ENCODE results near the gene IFI44. TPM values are rescaled to one million over a fixed set of nuclear protein-coding genes. Genes with fewer than 3 reads are reported as not detected.

The IFI44 gene
- total RNA-seq, 2 donors from 2014 or later: 22.8 to 25.8 TPM

DNA sequence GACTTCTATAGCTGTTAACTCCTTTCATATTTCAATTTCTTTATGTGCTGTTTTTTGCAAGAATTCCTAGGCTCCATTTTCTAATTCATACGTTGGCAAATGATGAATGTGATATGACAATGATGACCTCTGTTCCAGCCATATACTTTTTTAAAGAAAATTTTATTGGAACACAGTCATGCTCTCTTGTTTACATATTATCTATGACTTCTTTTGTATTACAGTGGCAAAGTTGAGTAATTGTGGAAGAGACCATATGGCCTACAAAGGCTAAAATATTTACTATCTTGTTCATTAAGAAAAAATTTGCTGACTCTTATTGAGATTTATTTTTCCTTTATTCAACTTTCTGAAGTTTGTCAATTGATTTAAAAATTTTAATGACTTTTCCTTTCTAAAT lies 22.3 kb upstream of the IFI44 start:
- peak overlapping the region; percentile 22 for H3K4me3 Mint-ChIP-seq
- H3K27me3 Mint-ChIP-seq: no peaks in the 10 kb centered on the region
- H3K27ac Mint-ChIP-seq: no peak overlapping the region
- no peak for ATAC-seq (replicated peaks)
- no peaks in the 10 kb centered on the region for H3K9me3 Mint-ChIP-seq
- peaks cover 33% of the 10 kb centered on the region for H3K4me1 Mint-ChIP-seq
- H3K36me3 Mint-ChIP-seq (ENCODE audit: low read depth): peaks cover 6% of the 10 kb centered on the region

DNA sequence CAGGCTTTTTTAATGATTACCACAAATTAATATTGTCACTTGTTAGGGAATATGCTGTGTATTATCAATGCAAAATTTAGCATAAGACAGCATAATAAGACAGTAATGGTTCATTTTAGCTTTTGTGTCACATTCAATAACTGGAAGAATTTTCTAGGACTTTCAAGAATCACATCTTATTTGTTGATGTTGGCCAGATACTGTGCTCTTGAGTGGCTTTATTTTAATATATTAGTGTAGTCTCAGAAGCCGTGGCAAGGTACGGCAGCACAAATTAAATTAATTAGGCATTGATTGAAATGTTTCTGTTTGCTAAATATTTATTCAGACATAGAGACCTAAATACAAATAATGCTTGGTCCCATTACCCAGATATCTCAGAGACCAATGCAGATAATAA lies 19.0 kb upstream of the IFI44 start:
- Mint-ChIP-seq H3K4me1 (peaks cover 10% of the 10 kb centered on the region), H3K27me3 (no peaks in the 10 kb centered on the region), H3K9me3 (no peaks in the 10 kb centered on the region), H3K4me3 (no peak overlapping the region), H3K36me3 (ENCODE audit: low read depth) (peaks cover 6% of the 10 kb centered on the region), H3K27ac (no peak overlapping the region)
- ATAC-seq (replicated peaks): no peak

DNA sequence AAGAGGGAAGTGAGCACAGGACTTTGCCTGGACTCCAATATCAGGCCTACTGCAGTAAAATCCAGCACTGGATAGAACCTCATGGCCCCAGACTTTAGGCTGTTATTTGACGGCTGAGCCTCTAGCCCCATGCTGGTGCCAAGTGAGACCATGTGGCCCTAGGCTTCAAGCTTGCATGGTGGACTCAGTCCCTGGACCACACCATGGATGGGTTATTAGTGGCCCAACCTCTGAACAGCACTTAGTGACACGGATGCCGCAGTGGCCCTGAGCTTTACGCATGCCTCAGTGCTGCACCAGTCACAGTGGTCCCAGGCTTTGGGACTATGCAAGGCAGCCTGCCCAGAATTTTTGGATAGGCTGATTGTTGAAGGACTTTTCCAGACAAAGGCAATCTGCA lies 16.4 kb upstream of the IFI44 start:
- no peak for ATAC-seq (replicated peaks)
- H3K27me3 Mint-ChIP-seq: no peaks in the 10 kb centered on the region

DNA sequence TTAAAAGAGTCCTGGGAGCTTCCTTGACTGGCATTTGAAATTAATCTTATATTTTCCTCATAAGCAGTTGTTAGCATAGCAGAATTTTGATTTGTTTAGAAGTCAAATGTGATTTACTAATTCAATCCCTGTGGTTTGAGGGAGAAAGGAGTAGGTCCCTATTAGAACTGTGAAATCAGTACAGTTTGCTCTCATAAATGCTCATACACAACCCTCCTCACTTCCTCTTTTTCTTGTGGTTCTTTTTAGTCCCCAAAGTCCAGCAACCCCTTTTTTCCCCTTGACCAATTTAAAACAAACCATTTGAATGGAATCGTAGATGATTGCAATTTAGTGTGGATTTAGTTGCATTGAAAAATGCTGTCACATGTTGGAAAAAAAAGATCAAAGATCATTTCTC lies 9.2 kb upstream of the IFI44 start:
- Mint-ChIP-seq H3K9me3 (peaks cover 9% of the 10 kb centered on the region), H3K4me3 (no peak overlapping the region), H3K36me3 (ENCODE audit: low read depth) (peaks cover 23% of the 10 kb centered on the region), H3K4me1 (peaks cover 16% of the 10 kb centered on the region), H3K27ac (no peak overlapping the region), H3K27me3 (no peaks in the 10 kb centered on the region)
- no peak for ATAC-seq (replicated peaks)

More for the DNA sequence above, 16.4 kb upstream of the IFI44 start:
- H3K4me3 Mint-ChIP-seq: no peak overlapping the region
- no peaks in the 10 kb centered on the region for H3K9me3 Mint-ChIP-seq
- no peak overlapping the region for H3K27ac Mint-ChIP-seq
- no peaks in the 10 kb centered on the region for H3K4me1 Mint-ChIP-seq
- peaks cover 6% of the 10 kb centered on the region for H3K36me3 Mint-ChIP-seq (ENCODE audit: low read depth)

DNA sequence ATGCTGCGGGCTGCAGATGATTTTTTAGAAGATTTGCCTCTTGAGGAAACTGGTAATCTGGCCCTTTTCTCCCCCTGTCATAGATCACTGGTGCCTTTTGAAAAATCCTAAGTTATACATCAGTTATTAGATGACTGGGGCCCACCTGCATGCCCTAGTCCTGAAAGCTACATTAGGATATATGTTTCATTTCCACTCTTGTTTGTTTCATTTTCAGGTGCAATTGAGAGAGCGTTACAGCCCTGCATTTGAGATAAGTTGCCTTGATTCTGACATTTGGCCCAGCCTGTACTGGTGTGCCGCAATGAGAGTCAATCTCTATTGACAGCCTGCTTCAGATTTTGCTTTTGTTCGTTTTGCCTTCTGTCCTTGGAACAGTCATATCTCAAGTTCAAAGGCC lies 8.1 kb upstream of the IFI44 start:
- H3K27me3 Mint-ChIP-seq: no peaks in the 10 kb centered on the region
- H3K4me3 Mint-ChIP-seq: no peak overlapping the region
- H3K9me3 Mint-ChIP-seq: peaks cover 9% of the 10 kb centered on the region
- ATAC-seq (replicated peaks): no peak
- peaks cover 23% of the 10 kb centered on the region for H3K36me3 Mint-ChIP-seq (ENCODE audit: low read depth)
- peaks cover 27% of the 10 kb centered on the region for H3K4me1 Mint-ChIP-seq
- no peak overlapping the region for H3K27ac Mint-ChIP-seq

DNA sequence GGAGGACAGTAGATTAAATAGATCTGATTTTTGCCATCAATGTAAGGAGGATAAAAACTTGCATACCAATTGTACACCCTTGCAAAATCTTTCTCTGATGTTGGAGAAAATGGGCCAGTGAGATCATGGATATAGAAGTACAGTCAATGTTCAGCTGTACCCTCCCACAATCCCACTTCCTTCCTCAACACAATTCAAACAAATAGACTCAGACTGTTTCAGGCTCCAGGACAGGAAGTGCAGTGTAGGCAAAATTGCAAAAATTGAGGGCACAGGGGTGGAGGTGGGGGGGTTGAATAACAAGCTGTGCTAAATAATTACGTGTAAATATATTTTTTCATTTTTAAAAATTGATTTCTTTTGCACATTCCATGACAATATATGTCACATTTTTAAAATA lies 3.9 kb upstream of the IFI44 start:
- Mint-ChIP-seq H3K27ac (peak overlapping the region; percentile 73), H3K4me1 (peaks cover 43% of the 10 kb centered on the region), H3K36me3 (ENCODE audit: low read depth) (peaks cover 19% of the 10 kb centered on the region)

DNA sequence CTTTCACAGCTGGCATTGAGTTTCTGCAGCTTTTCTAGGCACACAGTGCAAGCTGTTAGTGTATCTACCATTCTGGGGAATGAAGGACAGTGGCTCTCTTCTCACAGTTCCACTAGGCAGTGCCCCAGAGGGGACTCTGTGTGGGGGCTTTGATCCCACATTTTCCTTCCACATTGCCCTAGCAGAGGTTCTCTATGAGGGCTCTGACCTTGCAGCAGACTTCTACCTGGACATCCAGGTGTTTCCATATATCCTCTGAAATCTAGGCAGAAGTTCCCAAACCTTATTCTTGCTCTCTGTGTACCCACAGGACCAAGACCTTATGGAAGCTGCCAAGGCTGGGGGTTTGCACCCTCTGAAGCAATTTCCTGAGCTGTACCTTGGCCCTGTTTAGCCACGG lies 2.4 kb upstream of the IFI44 start:
- Mint-ChIP-seq H3K4me1 (peaks cover 44% of the 10 kb centered on the region), H3K27me3 (no peaks in the 10 kb centered on the region), H3K9me3 (peaks cover 20% of the 10 kb centered on the region), H3K4me3 (peak overlapping the region; percentile 91), H3K36me3 (ENCODE audit: low read depth) (peaks cover 5% of the 10 kb centered on the region), H3K27ac (no peak overlapping the region)
- no peak for ATAC-seq (replicated peaks)

More for the DNA sequence above, 3.9 kb upstream of the IFI44 start:
- peak; percentile 47 for ATAC-seq (replicated peaks)
- Mint-ChIP-seq H3K9me3 (peaks cover 20% of the 10 kb centered on the region), H3K27me3 (no peaks in the 10 kb centered on the region), H3K4me3 (peak overlapping the region; percentile 48)

DNA sequence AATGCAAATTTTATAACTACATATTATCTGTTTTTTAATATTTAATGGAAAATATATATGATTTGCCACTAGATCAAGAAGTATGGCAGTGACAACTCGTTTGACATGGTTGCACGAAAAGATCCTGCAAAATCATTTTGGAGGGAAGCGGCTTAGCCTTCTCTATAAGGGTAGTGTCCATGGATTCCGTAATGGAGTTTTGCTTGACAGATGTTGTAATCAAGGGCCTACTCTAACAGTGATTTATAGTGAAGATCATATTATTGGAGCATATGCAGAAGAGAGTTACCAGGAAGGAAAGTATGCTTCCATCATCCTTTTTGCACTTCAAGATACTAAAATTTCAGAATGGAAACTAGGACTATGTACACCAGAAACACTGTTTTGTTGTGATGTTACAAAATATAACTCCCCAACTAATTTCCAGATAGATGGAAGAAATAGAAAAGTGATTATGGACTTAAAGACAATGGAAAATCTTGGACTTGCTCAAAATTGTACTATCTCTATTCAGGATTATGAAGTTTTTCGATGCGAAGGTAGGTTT lies 556 bp downstream of the IFI44 start:
- peak overlapping the region; percentile 89 for H3K27ac Mint-ChIP-seq
- no peak for ATAC-seq (replicated peaks)
- H3K9me3 Mint-ChIP-seq: peaks cover 11% of the 10 kb centered on the region
- peaks cover 12% of the 10 kb centered on the region for H3K36me3 Mint-ChIP-seq (ENCODE audit: low read depth)
- H3K4me1 Mint-ChIP-seq: peaks cover 35% of the 10 kb centered on the region
- H3K27me3 Mint-ChIP-seq: no peaks in the 10 kb centered on the region
- H3K4me3 Mint-ChIP-seq: peak overlapping the region; percentile 91

DNA sequence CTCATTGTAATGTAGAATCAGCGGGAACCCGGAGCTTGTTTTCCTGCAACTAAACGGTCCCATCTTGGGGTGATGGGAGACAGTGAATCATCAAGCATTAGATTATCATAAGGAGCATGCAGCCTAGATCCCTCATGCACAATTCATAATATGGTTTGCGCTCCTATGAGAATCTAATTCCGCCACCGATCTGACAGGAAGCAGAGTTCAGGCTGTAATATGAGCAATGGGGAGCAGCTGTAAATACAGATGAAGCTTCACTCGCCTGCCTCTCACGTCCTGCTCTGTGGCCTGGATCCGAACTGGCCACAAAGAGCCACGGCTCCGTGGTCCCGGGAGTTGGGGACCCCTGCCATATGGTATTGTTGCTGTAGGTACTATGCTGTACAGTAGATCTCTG lies 1.6 kb downstream of the IFI44 start:
- Mint-ChIP-seq H3K4me3 (peak overlapping the region; percentile 91), H3K36me3 (ENCODE audit: low read depth) (peaks cover 23% of the 10 kb centered on the region), H3K27me3 (no peaks in the 10 kb centered on the region), H3K4me1 (peaks cover 24% of the 10 kb centered on the region), H3K9me3 (peaks cover 11% of the 10 kb centered on the region), H3K27ac (peak overlapping the region; percentile 89)
- ATAC-seq (replicated peaks): peak; percentile 72

DNA sequence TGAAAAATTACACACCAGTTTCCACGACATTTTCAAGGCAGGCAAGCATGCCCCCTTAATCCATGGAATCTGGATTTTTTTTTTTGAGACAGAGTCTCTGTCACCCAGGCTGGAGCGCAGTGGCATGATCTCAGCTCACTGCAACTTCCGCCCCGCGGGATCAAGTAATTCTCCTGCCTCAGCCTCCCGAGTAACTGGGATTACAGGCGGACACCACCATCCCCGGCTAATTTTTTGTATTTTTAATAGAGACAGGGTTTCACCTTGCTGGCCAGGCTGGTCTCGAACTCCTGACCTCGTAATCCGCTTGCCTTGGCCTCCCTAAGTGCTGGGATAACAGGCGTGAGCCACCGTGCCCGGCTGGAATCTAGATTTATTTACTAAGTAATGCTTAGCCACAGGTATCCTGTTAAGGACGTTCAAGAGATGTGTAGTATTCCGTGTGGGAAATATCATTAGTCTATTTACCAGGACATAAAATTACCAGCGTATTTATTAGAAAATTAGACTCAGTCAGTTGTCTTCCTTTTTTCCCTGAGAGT lies 2.5 kb downstream of the IFI44 start:
- no peaks in the 10 kb centered on the region for H3K27me3 Mint-ChIP-seq
- H3K36me3 Mint-ChIP-seq (ENCODE audit: low read depth): peaks cover 27% of the 10 kb centered on the region
- peaks cover 17% of the 10 kb centered on the region for H3K4me1 Mint-ChIP-seq
- no peak for ATAC-seq (replicated peaks)
- peak overlapping the region; percentile 89 for H3K27ac Mint-ChIP-seq
- H3K9me3 Mint-ChIP-seq: peaks cover 11% of the 10 kb centered on the region
- H3K4me3 Mint-ChIP-seq: peak overlapping the region; percentile 91

DNA sequence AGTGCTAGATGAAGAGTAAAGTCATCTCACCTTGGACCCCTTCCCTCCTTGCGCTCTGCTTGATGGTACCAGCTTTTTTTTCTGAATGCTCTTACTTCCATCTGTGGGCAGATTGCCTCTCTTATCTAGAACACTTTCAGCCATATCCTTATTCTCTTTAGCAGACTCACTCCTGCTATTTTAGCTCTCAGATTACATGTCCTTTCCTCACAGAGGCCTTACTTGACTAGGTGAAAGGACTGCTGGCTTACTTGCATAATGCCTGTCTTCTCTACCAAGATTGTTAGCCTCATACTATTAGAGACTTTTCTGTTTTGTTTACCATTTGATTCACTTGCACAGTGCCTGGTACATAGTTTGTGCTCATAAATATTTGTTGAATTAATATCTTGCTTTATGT lies 9.3 kb downstream of the IFI44 start:
- no peak for ATAC-seq (replicated peaks)
- no peaks in the 10 kb centered on the region for H3K9me3 Mint-ChIP-seq
- H3K27me3 Mint-ChIP-seq: no peaks in the 10 kb centered on the region
- no peaks in the 10 kb centered on the region for H3K4me1 Mint-ChIP-seq
- peak overlapping the region; percentile 75 for H3K27ac Mint-ChIP-seq
- H3K4me3 Mint-ChIP-seq: no peak overlapping the region
- H3K36me3 Mint-ChIP-seq (ENCODE audit: low read depth): peaks cover 90% of the 10 kb centered on the region

DNA sequence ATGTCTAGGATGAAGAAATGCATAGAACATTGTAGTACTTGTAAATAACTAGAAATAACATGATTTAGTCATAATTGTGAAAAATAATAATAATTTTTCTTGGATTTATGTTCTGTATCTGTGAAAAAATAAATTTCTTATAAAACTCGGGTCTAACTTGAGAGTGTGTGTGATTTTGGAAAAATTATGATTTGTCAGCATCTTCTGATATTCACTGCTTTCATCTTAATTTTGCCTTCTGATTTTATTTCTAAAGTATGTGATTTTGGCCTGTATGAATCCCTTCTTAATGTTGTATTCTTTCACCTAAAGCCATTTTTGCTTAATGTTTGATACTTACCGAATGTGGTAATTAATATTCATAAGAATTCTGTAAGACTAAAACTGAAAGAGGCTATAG lies 14.3 kb downstream of the IFI44 start:
- no peak for ATAC-seq (replicated peaks)
- Mint-ChIP-seq H3K36me3 (ENCODE audit: low read depth) (peaks cover 58% of the 10 kb centered on the region), H3K4me3 (no peak overlapping the region), H3K27ac (no peak overlapping the region), H3K9me3 (no peaks in the 10 kb centered on the region), H3K4me1 (peaks cover 6% of the 10 kb centered on the region), H3K27me3 (no peaks in the 10 kb centered on the region)

DNA sequence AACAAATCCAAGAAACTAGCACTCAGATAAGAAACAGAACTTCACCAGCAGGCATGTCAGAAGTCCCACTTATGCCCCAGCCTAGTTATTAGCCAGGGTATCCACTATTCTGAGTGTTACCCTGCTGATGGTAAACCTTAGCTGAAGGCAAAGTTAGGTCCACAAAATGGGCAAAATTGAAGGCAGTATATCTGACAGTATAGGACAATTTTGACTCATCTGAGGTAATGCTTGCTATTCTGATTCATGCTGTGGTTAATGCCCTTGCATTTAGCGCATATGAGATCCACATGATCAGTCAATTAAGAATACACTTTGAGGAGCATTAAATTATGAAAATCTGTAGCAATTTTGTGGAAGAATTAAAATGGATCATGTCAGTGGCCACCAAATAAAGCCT lies 15.1 kb downstream of the IFI44 start:
- H3K36me3 Mint-ChIP-seq (ENCODE audit: low read depth): peaks cover 49% of the 10 kb centered on the region
- no peaks in the 10 kb centered on the region for H3K27me3 Mint-ChIP-seq
- H3K4me3 Mint-ChIP-seq: no peak overlapping the region
- H3K9me3 Mint-ChIP-seq: no peaks in the 10 kb centered on the region
- no peak overlapping the region for H3K27ac Mint-ChIP-seq
- peaks cover 6% of the 10 kb centered on the region for H3K4me1 Mint-ChIP-seq
- peak; percentile 87 for ATAC-seq (replicated peaks)

DNA sequence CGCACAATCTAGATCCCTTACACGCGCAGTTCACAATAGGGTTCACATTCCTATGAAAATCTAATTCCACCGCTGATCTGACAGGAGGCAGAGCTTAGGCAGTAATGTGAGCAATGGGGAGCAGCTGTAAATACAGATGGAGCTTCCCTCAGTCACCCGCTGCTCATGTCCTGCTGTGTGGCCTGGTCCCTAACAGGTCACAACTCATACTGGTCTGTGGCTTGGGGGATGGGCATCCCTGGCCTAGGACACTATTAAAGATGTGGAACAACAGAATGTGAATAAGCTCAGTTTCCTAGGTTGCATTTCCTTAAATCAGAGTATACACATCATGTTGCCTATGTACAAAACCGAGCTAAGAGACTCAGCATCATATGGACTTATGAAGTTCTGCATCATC lies 16.2 kb downstream of the IFI44 start:
- no peak for ATAC-seq (replicated peaks)

DNA sequence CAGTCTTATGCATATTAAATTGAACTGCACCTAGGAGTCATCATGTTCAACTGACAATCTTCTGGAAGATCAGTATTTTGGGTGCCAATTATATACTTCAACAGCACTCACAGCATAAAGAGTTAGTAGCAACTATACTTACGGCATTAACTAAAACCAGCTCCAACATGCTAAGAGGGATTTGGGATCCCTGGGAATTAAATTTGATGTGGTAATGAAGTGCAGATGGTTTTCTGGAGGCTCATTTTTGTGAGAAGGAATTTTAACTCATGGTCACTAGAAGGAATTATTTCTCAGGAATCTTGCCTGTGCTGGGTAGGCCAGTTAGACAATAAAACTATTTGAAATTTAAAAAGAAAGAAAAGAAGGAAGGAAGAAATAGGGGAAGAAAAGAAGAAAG lies 18.3 kb downstream of the IFI44 start:
- Mint-ChIP-seq H3K4me3 (no peak overlapping the region), H3K4me1 (peaks cover 6% of the 10 kb centered on the region), H3K27ac (no peak overlapping the region), H3K36me3 (ENCODE audit: low read depth) (peaks cover 17% of the 10 kb centered on the region), H3K9me3 (no peaks in the 10 kb centered on the region), H3K27me3 (no peaks in the 10 kb centered on the region)
- no peak for ATAC-seq (replicated peaks)

More for the DNA sequence above, 16.2 kb downstream of the IFI44 start:
- no peak overlapping the region for H3K27ac Mint-ChIP-seq
- no peak overlapping the region for H3K4me3 Mint-ChIP-seq
- H3K9me3 Mint-ChIP-seq: no peaks in the 10 kb centered on the region
- peaks cover 39% of the 10 kb centered on the region for H3K36me3 Mint-ChIP-seq (ENCODE audit: low read depth)
- H3K4me1 Mint-ChIP-seq: peaks cover 6% of the 10 kb centered on the region
- H3K27me3 Mint-ChIP-seq: no peaks in the 10 kb centered on the region

DNA sequence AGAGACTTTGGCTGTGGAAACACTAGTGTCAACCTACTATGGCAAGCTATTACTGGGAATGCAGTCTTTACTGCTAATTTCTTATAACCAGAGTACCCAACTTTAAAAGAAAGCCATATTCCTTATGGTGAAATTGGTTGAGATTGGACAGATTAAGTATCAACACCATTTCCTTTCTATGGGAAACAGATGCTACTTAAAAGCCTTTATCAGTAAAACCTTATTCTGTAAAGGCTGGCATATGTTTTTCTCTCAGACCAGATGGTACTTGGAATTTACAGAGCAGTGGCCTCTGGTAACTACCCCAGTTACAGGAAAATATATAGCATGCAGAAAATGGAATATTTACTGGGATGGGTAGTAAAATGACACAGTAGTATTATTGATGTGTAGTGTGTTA lies 18.8 kb downstream of the IFI44 start:
- Mint-ChIP-seq H3K9me3 (no peaks in the 10 kb centered on the region), H3K27ac (no peak overlapping the region), H3K4me1 (peaks cover 6% of the 10 kb centered on the region), H3K27me3 (no peaks in the 10 kb centered on the region), H3K4me3 (no peak overlapping the region), H3K36me3 (ENCODE audit: low read depth) (peaks cover 13% of the 10 kb centered on the region)
- no peak for ATAC-seq (replicated peaks)
